ENCODE data around the gene MIB1.

- no peak for TF ChIP-seq CTCF (IDR thresholded peaks at IDR 0.05)
- TF ChIP-seq POLR2A (IDR thresholded peaks at IDR 0.05) = no peak
Measured at GRCh38 chr18:21858544-21858943, 118.0 kb downstream of the MIB1 start.

Data from body of pancreas (tissue), 4 donors.